NK-92 (cell line): ENCODE data around the gene CARD11.
"Not testable (repeated sequence)": the region's sequence is repeated elsewhere in the genome, so short reads cannot be mapped to it uniquely, and the experiment has no call there.

Source experiments
- DNase-seq: peaks from one replicate; lab custom pipeline; 2025; ENCODE audit not compliant: unreplicated experiment; lab: John Stamatoyannopoulos, UW

Gene CARD11

DNA sequence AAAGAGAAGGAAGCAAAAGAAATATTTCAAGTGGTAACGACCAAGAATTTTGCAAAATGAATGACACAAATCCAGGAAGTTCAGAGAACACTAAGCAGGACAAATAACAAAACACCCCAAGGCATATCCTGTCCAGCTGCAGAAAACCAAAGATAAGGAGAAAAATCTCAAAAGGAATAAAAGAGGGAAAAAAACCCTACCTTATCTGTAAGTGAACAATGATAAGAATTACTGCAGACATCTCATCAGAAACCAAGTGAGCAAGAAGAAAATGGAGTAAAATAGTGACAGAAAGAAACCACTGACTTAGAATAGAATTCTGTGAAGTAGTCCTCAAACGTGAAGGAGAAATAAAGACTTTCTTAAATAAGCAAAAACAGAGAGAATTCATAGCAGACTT, 21.8 kb downstream of the CARD11 start:
- DNase-seq, result no peak

DNA sequence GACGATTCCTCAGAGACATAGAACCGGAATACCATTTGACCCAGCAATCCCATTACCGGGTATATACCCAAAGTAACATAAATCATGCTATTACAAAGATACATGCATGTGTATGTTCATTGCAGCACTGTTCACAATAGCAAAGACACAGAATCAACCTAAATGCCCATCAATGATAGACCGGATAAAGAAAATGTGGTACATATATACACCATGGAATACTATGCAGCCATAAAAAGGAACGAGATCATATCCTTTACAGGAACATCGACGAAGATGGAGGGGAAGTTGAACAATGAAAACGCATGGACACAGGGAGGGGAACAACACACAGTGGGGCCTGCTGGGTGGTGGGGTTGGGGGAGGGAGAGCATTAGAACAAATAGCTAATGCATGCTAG, 22.4 kb downstream of the CARD11 start:
- DNase-seq, result not testable (repeated sequence)

- no peak for DNase-seq
Observed at GRCh38 chr7:3020416-3020815, 23.3 kb downstream of the CARD11 start.

GRCh38 chr7:3019801-3020200, 23.9 kb downstream of the CARD11 start:
- no peak for DNase-seq

GRCh38 chr7:3013975-3014792, 29.5 kb downstream of the CARD11 start:
- no peak for DNase-seq

- DNase-seq, result no peak
Observed at GRCh38 chr7:3011211-3011852, 32.3 kb downstream of the CARD11 start.

DNA sequence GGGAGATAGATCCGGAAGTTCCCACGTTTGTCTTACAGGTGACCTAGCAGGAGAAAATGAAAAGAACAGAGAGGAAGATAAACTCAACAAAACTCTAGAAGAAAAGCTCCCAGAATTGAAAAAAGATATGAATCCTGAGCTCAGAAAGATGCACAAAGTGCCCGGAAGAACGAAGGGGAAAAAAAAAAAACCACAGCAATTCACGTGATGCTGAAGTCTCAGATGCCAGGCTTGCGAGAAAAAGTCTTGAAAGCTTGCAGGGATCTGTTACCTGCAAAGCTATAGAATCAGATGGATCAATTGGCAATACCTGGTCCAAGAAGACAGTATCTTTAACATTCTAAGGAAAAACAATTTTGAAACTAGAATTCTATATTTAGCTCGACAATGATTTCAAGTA, 33.5 kb downstream of the CARD11 start:
- no peak for DNase-seq

DNA sequence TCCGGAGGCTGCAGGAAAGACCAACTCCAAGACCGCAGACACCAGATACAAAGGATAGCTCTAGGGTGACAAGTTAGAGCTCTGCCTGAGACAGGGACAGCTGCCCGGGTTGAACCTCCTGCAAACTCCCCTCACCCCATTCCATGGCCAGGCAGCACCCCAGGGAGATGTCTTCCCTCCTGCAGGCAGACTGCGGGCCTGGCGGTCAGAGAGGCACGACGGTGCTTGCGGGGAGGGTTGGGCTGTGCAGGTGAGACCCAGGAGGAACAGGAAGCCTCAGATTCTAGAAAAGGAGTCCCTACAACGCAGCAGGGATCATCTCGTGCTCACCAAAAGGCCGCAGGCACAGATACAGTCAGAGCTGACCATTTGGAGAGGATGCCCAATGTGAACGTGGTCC, 34.6 kb downstream of the CARD11 start:
- DNase-seq, result no peak

DNA sequence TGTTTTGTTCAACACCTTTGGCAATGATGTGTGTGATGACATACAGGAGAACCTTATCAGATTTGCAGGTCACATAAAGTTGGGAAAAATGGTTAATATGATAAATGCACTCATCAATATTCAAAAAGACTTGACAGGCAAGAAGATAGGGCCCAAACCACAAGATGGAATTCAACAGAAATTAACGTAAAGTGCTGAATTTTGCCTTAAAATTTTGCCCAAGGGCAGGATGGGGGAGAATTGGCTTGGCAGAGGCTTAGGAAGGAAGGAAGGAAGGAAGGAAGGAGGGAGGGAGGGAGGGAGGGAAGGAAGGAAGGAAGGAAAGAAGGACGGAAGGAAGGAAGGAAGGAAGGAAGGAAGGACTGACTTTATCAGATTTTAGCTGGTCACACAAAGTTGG, 35.3 kb downstream of the CARD11 start:
- no peak for DNase-seq

DNA sequence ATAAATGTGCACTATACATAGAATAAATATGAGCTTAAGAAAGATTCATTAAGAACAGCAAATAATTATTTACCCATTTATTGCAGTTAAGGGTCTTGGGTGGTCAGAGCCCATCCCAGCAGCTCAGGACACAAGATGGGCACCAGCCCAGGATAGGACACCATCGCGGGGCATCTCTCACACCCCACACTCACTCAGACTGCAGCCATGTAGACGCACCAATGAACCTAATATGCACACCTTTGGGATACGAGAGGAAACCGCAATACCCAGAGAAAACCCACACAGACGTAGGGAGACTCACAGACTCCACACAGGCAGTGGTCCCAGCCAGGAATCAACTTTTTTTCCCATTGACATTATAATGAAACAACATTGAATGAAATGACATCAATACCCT, 36.0 kb downstream of the CARD11 start:
- no peak for DNase-seq

DNA sequence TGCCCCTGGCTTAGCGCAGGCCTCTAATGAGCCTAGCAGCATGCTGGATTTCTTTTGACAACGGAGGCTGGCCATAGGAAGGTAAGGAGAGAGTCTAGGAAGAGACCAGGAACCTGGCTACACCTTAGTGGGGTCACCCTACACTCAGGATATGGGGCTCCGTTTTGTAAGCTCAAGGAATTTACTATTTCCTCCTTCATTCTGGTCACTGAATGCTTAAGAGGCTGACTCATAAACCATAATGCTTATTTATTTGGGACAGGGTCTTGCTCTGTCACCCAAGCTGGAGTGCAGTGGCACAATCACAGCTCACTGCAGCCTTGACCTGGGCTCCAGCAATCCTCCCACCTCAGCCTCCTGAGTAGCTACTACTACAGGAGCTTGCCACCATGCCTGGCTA, 38.4 kb downstream of the CARD11 start:
- no peak for DNase-seq

DNA sequence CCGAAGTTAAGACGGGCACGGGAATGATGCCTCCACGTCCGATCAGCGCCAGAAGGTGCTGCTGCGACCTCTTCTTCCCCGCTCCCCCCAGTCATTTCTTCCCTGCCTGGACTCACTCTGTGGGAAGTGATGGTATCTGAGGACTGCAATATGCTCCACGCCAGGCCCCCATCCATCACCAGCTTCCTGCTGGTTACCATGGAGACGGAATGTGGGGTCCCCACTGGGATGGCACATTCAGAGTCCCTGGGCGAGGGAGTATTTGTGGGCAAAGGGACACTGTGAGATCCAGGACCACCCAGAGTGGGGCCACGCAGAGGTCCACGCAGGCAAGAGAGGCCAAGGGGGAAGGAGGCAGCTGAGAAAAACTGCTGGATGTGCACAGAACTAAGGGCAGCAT, 39.7 kb downstream of the CARD11 start:
- no peak for DNase-seq

GRCh38 chr7:3002631-3003030, 41.0 kb downstream of the CARD11 start:
- DNase-seq, result no peak

- no peak for DNase-seq
Observed at GRCh38 chr7:3000566-3000965, 43.1 kb downstream of the CARD11 start.

DNA sequence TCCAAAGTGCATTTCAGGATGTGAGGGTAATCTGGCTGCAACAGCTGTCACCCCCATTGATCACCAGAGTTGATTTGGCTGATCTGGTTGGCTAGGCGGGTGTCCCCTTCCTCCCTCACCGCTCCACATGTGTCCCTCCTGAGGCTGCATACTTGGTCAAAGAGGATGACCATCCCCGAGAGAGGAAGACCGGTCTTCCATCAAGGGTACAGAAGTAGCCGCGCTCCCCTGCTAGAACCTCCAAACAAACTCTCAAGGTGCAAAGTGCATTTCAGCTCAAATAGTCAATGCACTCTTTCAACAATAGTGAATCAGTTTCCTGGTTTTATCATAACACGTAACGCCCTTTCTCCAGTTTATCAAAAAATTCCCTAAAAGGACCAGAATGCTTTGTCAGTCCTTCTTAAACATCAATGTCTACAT, 44.6 kb downstream of the CARD11 start:
- DNase-seq, result no peak

GRCh38 chr7:2997014-2997413, 46.7 kb downstream of the CARD11 start:
- DNase-seq, result no peak

DNA sequence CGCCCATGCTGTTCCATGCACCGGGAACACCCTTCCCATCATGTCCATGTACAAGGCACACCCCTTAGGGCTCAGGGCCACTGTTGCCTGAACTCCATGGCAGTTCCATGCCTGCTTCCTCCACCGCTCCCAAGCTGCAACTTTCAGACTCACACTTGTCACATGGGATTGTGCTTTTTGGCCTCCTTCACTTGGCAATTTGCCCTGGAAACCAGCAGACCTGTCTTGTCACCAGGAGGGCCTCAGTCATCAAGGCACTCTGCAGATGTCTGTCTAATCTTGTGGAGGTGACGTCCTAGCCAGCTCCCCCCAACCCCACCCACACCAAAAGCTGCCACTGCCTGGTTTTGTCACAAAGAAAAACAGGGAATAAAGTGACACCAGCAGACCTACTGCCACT, 47.5 kb downstream of the CARD11 start:
- no peak for DNase-seq

- no peak for DNase-seq
Observed at GRCh38 chr7:2993868-2994267, 49.8 kb downstream of the CARD11 start.

DNA sequence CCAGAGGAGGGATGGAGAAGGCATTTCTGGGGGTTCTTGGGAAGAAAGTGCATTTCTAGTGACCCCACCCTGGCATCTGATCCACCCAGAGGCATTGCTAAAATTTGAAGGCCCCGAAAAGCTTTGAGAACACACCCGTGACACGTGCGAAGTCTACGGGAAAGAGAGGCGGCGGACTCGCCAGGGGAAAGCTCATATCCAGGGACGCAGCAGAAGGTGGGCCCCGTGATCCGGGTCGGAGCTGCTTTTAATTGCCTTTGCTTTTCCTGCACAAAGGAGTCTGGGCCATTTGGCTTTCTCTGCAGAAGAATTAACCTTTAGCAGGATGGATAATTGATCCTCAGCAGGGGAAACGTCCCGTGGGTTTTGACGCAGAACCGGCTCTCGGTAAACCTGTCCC, 50.3 kb downstream of the CARD11 start:
- DNase-seq, result no peak

DNA sequence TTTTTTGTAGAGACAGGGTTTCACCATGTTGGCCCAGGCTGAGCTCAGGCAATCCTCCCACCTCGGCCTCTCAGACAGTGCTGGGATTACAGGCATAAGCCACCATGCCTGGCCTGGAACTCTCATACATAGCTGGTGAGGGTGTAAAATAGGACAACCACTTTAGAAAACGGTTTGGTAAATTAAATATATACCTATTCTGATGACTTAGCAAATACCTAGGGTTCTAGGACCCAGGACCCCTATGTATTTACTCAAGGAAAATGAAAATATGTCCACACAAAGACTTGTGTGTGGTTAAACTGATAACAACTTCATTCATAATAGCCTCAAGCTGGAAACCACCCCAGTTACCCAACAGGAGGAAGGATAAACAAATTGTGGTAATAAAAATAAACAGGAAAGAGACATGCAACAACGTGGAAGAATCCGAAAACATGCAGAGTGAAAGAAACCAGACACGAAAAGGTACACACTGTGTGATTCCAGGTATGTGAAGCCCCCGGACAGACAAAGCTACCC, 52.7 kb downstream of the CARD11 start:
- no peak for DNase-seq

- DNase-seq, result no peak
Observed at GRCh38 chr7:2986561-2986960, 57.1 kb downstream of the CARD11 start.

GRCh38 chr7:2985866-2986265, 57.8 kb downstream of the CARD11 start:
- DNase-seq, result no peak
